IMR-90 (cell line): ENCODE measurements around the gene PPP1R37. TPM values are rescaled to one million over a fixed set of nuclear protein-coding genes. Genes with fewer than 3 reads are reported as not detected.

Source experiments
- ATAC-seq: fragments of 200-7000 bp; cut with Tn5 transposase; 2 replicates; pipeline ENCODE4 v1.9.1; 2020; ENCODE audit warnings: low read depth, mild to moderate bottlenecking, moderate library complexity
- BruUV-seq: library from RNA; stranded (reverse); fragments of 400-500 nt; replicated peaks from 2 replicates; lab custom pipeline; 2021; lab: Mats Ljungman, UMichigan
- CTCF ChIA-PET: fragments of 300-600 bp; formaldehyde crosslinking; extraction: SDS; loops from one replicate; lab custom pipeline; 2021; ENCODE audit warnings: antibody characterized with exemption; lab: Yijun Ruan, JAX
- POLR2A ChIA-PET: fragments of 300-600 bp; sonication (Branson Sonifier 250); formaldehyde crosslinking; loops from one replicate; lab custom pipeline; 2022; ENCODE audit warnings: antibody characterized with exemption; ENCODE audit not compliant: unreplicated experiment; lab: Charles Lee
- DNase-seq: peaks from one replicate; pipeline ENCODE4 v3.0.0; 2013
- H2AFZ ChIP-seq: replicated peaks from 2 replicates; pipeline ENCODE3; 2013; ENCODE audit warnings: low read length, mild to moderate bottlenecking; ENCODE audit not compliant: poor library complexity
- H2AK5ac ChIP-seq: 2 replicates; pipeline ENCODE4 v1.6.1; 2013; ENCODE audit warnings: low read depth, low read length, inconsistent platforms
- H2AK9ac ChIP-seq: replicated peaks from 2 replicates; pipeline ENCODE3; 2013; ENCODE audit warnings: mild to moderate bottlenecking, low read depth, low read length, moderate library complexity; ENCODE audit not compliant: poor library complexity
- H2BK120ac ChIP-seq: 2 replicates; pipeline ENCODE4 v1.6.1; 2013; ENCODE audit warnings: low read depth, low read length, inconsistent platforms
- H2BK15ac ChIP-seq: 3 replicates; pipeline ENCODE4 v1.6.1; 2013; ENCODE audit warnings: low read depth, low read length, inconsistent platforms
- H2BK20ac ChIP-seq: 2 replicates; pipeline ENCODE4 v1.6.1; 2013; ENCODE audit warnings: low read depth, mild to moderate bottlenecking, inconsistent platforms, low read length, moderate library complexity
- H2BK5ac ChIP-seq: 2 replicates; pipeline ENCODE4 v1.6.1; 2013; ENCODE audit warnings: mild to moderate bottlenecking, low read depth, low read length, inconsistent platforms; ENCODE audit not compliant: poor library complexity, severe bottlenecking
- H3K14ac ChIP-seq: replicated peaks from 2 replicates; pipeline ENCODE4 v1.6.1; 2013; ENCODE audit warnings: low read depth, low read length, inconsistent platforms
- H3K18ac ChIP-seq: 2 replicates; pipeline ENCODE4 v1.6.1; 2013; ENCODE audit warnings: low read depth, low read length, control low read depth
- H3K23ac ChIP-seq: 2 replicates; pipeline ENCODE4 v1.6.1; 2013; ENCODE audit warnings: low read depth, low read length, inconsistent platforms
- H3K27ac ChIP-seq: 2 replicates; pipeline ENCODE4 v1.5.1; 2013; ENCODE audit warnings: mild to moderate bottlenecking, control low read depth, low read length; ENCODE audit not compliant: insufficient read depth
- H3K27me3 ChIP-seq: 2 replicates; pipeline ENCODE4 v1.6.1; 2013; ENCODE audit warnings: low read length; ENCODE audit not compliant: control insufficient read depth, insufficient read depth
- H3K36me3 ChIP-seq: 2 replicates; pipeline ENCODE4 v1.6.1; 2013; ENCODE audit warnings: low read length, mixed read lengths; ENCODE audit not compliant: control insufficient read depth, insufficient read depth
- H3K4ac ChIP-seq: 2 replicates; pipeline ENCODE4 v1.6.1; 2013; ENCODE audit warnings: low read depth, low read length, inconsistent platforms
- H3K4me1 ChIP-seq: 2 replicates; pipeline ENCODE4 v1.6.1; 2013; ENCODE audit warnings: low read length, mixed read lengths; ENCODE audit not compliant: control insufficient read depth, insufficient read depth
- H3K4me2 ChIP-seq: 2 replicates; pipeline ENCODE4 v1.6.1; 2013; ENCODE audit warnings: low read depth, mild to moderate bottlenecking, control low read depth, low read length, moderate library complexity
- H3K4me3 ChIP-seq: 2 replicates; pipeline ENCODE4 v1.5.1; 2013; ENCODE audit warnings: low read depth, mild to moderate bottlenecking, control low read depth, low read length, moderate library complexity; ENCODE audit not compliant: insufficient read depth
- H3K56ac ChIP-seq: 2 replicates; pipeline ENCODE4 v1.6.1; 2013; ENCODE audit warnings: low read length, inconsistent platforms; ENCODE audit not compliant: insufficient read depth; ENCODE audit errors: extremely low read depth
- H3K79me1 ChIP-seq, 2 experiments: 2 replicates each; pipeline ENCODE4 v1.6.1; 2013; ENCODE audit warnings: low read length in 2 of 2, inconsistent platforms in 1 of 2, low read depth in 1 of 2
- H3K9ac ChIP-seq: 2 replicates; pipeline ENCODE4 v1.6.1; 2013; ENCODE audit warnings: low read depth, low read length, control low read depth
- H3K9me1 ChIP-seq: 2 replicates; pipeline ENCODE4 v1.6.1; 2013; ENCODE audit warnings: low read length, inconsistent platforms; ENCODE audit not compliant: insufficient read depth
- H3K9me3 ChIP-seq: 2 replicates; pipeline ENCODE4 v1.6.1; 2013; ENCODE audit warnings: low read length; ENCODE audit not compliant: control insufficient read depth, insufficient read depth
- H4K20me1 ChIP-seq: 2 replicates; pipeline ENCODE4 v1.6.1; 2013; ENCODE audit warnings: low read length, inconsistent platforms; ENCODE audit not compliant: insufficient read depth
- H4K5ac ChIP-seq: 2 replicates; pipeline ENCODE4 v1.6.1; 2013; ENCODE audit warnings: mild to moderate bottlenecking, low read depth, low read length, control low read depth
- H4K8ac ChIP-seq, 2 experiments: 2 replicates each; pipeline ENCODE4 v1.6.1; 2013; ENCODE audit warnings: low read depth in 2 of 2, low read length in 2 of 2, control low read depth in 1 of 2, inconsistent platforms in 1 of 2
- H4K91ac ChIP-seq: 2 replicates; pipeline ENCODE4 v1.6.1; 2013; ENCODE audit warnings: low read depth, low read length, inconsistent platforms; ENCODE audit not compliant: insufficient read depth
- FOS ChIP-seq: fragments of 150-350 bp; IDR thresholded peaks from 2 replicates; pipeline ENCODE4 v1.6.1; 2016; ENCODE audit warnings: low read depth, low read length
- MAFK ChIP-seq: IDR thresholded peaks from 2 replicates; pipeline ENCODE4 v1.6.1; 2012; ENCODE audit warnings: low read depth, low read length, improper control_type of control experiment
- MAZ ChIP-seq: IDR thresholded peaks from 2 replicates; pipeline ENCODE4 v1.6.1; 2012; ENCODE audit warnings: low read depth, mild to moderate bottlenecking, low read length, improper control_type of control experiment, moderate library complexity, borderline replicate concordance
- NFE2L2 ChIP-seq: fragments of 150-350 bp; IDR thresholded peaks from 2 replicates; pipeline ENCODE4 v1.6.1; 2016; ENCODE audit warnings: low read depth, mild to moderate bottlenecking, low read length
- POLR2A ChIP-seq: IDR thresholded peaks from 2 replicates; pipeline ENCODE4 v1.6.1; 2012; ENCODE audit warnings: mild to moderate bottlenecking, low read depth, low read length
- RCOR1 ChIP-seq: IDR thresholded peaks from 2 replicates; pipeline ENCODE4 v1.6.1; 2012; ENCODE audit warnings: mild to moderate bottlenecking, low read length, improper control_type of control experiment; ENCODE audit not compliant: insufficient replicate concordance
- SMC3 ChIP-seq: fragments of 150-350 bp; IDR thresholded peaks from 2 replicates; pipeline ENCODE4 v1.6.1; 2016; ENCODE audit warnings: low read depth, mild to moderate bottlenecking, antibody characterized with exemption, low read length, moderate library complexity
- WGBS, 2 experiments: methylation state at CpG; one replicate each; pipeline versions ENCODE4 v1.1.5 to v1.1.7; 2013; ENCODE audit warnings: missing lambda C conversion rate in 2 of 2; ENCODE audit not compliant: insufficient read length in 1 of 2; ENCODE audit errors: extremely low coverage in 2 of 2; 5-methylcytosine and 5-hydroxymethylcytosine counted together
- dilution Hi-C: fragments of 300-500 bp; cut with HindIII; formaldehyde crosslinking; loops from one replicate; pipeline ENCODE4 v1.14.3; 2018; ENCODE audit warnings: low sequenced_read_pairs; ENCODE audit not compliant: unreplicated experiment
- in situ Hi-C: fragments of 300-500 bp; cut with MboI; formaldehyde crosslinking; loops from 3 replicates; pipeline ENCODE4 v1.14.3; 2019; ENCODE audit warnings: low sequenced_read_pairs, inconsistent platforms, mixed read lengths
- intact Hi-C: fragments of 100-400 bp; cut with micrococcal nuclease; formaldehyde crosslinking; loops from 2 replicates; pipeline ENCODE4 v1.10.0; 2022
- polyA plus RNA-seq, 3 experiments: library from polyadenylated mRNA; depleted of rRNA; stranded (reverse); fragments of >200 nt; gene quantifications; 2 replicates each; pipeline ENCODE4 v1.2.3, GENCODE V29; 2012; ENCODE audit warnings: low replicate concordance in 1 of 3
- total RNA-seq: library from RNA; depleted of rRNA; stranded (reverse); fragments of >200 nt; gene quantifications from 2 replicates; pipeline ENCODE4 v1.2.3, GENCODE V29; 2012
- TF ChIP-seq, protein P1 (sequence below): conservative IDR thresholded peaks from 2 replicates; pipeline ENCODE4 v1.5.1; 2012; ENCODE audit warnings: mild to moderate bottlenecking, low read depth, low read length, improper control_type of control experiment
- TF ChIP-seq, protein P2 (sequence below): fragments of 150-350 bp; IDR thresholded peaks from 2 replicates; pipeline ENCODE4 v1.6.1; 2017; ENCODE audit warnings: mild to moderate bottlenecking, antibody characterized with exemption, low read length, low read depth
- TF ChIP-seq, protein P3 (sequence below): fragments of 150-350 bp; IDR thresholded peaks from 2 replicates; pipeline ENCODE4 v1.6.1; 2016; ENCODE audit warnings: low read depth, mild to moderate bottlenecking, low read length, moderate library complexity, borderline replicate concordance

PPP1R37 gene
- total and polyA plus RNA-seq, 2 of the 4 experiments (the other 2 are of a cell fraction), result 13.1 to 18.5 TPM

DNA sequence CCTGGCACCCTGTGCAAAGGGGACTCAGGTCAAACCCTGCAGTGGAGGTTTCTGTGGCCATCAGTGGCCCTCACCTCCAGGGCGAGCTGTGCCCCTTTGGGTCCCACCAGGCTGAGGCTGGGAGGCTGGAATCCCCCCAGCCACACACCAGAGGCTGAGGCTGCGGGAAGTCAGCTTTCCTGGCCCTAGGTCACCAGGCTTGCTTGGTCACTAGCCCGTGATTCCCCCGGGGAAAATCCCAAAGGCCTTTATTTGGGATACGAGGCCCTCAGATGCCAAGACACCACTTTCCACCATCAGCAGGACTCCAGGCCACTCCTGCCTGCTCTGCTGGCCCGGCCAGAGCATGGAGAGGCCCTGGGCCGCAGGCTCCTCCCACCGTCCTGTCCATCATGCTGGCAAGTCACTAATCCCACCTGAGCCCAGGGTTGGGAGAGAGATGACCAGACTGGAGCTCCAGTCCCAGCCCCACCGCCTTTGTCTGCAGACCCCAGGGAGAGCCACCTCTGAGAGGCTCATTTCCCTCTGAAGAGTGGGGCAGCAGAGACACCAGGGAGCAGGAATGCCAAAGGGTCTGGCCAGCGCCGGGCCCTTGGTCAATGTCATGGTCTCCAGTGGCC lies 63.1 kb downstream of the PPP1R37 start:
- H3K4me2 ChIP-seq, result no peak overlapping the region

More for the DNA sequence above, 63.1 kb downstream of the PPP1R37 start:
- H3K27me3 ChIP-seq, result peaks cover 35% of the 10 kb centered on the region
- H3K23ac ChIP-seq, result no peak overlapping the region
- no peak overlapping the region for H3K18ac ChIP-seq
- peaks cover 7% of the 10 kb centered on the region; the same call in 1 of the 2 replicates for H3K9me1 ChIP-seq
- H2BK5ac ChIP-seq, result no peak overlapping the region
- no peaks in the 10 kb centered on the region for H3K36me3 ChIP-seq
- dilution Hi-C loops (no loop called here), intact Hi-C loops (no loop called here), in situ Hi-C loops (no loop called here)
- POLR2A ChIA-PET, result no interaction called here
- CTCF ChIA-PET, result no interaction called here
- ATAC-seq (no peak), DNase-seq (no peak)
- no peak overlapping the region for H3K4ac ChIP-seq
- no peak overlapping the region for H3K56ac ChIP-seq
- H3K14ac ChIP-seq, result no peak overlapping the region
- no peak overlapping the region for H2BK20ac ChIP-seq
- H4K91ac ChIP-seq, result no peak overlapping the region
- no peak overlapping the region for H2BK15ac ChIP-seq
- H2AK5ac ChIP-seq, result no peak overlapping the region
- no peak overlapping the region for H2BK120ac ChIP-seq
- no peak overlapping the region for H3K4me3 ChIP-seq
- H3K9ac ChIP-seq, result no peak overlapping the region
- TF ChIP-seq MAZ (no peak), RCOR1 (no peak), POLR2A (no peak), FOS (no peak), SMC3 (no peak), NFE2L2 (no peak), MAFK (no peak)
- TF ChIP-seq, protein P1, sequence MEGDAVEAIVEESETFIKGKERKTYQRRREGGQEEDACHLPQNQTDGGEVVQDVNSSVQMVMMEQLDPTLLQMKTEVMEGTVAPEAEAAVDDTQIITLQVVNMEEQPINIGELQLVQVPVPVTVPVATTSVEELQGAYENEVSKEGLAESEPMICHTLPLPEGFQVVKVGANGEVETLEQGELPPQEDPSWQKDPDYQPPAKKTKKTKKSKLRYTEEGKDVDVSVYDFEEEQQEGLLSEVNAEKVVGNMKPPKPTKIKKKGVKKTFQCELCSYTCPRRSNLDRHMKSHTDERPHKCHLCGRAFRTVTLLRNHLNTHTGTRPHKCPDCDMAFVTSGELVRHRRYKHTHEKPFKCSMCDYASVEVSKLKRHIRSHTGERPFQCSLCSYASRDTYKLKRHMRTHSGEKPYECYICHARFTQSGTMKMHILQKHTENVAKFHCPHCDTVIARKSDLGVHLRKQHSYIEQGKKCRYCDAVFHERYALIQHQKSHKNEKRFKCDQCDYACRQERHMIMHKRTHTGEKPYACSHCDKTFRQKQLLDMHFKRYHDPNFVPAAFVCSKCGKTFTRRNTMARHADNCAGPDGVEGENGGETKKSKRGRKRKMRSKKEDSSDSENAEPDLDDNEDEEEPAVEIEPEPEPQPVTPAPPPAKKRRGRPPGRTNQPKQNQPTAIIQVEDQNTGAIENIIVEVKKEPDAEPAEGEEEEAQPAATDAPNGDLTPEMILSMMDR, result no peak
- TF ChIP-seq, protein P2, sequence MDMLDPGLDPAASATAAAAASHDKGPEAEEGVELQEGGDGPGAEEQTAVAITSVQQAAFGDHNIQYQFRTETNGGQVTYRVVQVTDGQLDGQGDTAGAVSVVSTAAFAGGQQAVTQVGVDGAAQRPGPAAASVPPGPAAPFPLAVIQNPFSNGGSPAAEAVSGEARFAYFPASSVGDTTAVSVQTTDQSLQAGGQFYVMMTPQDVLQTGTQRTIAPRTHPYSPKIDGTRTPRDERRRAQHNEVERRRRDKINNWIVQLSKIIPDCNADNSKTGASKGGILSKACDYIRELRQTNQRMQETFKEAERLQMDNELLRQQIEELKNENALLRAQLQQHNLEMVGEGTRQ, result no peak
- TF ChIP-seq, protein P3, sequence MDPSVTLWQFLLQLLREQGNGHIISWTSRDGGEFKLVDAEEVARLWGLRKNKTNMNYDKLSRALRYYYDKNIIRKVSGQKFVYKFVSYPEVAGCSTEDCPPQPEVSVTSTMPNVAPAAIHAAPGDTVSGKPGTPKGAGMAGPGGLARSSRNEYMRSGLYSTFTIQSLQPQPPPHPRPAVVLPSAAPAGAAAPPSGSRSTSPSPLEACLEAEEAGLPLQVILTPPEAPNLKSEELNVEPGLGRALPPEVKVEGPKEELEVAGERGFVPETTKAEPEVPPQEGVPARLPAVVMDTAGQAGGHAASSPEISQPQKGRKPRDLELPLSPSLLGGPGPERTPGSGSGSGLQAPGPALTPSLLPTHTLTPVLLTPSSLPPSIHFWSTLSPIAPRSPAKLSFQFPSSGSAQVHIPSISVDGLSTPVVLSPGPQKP, result no peak
- BruUV-seq, result no TSS peak
- H4K8ac ChIP-seq, result no peak overlapping the region
- no peaks in the 10 kb centered on the region for H3K9me3 ChIP-seq
- no peak overlapping the region for H3K27ac ChIP-seq
- peaks cover 11% of the 10 kb centered on the region for H4K20me1 ChIP-seq
- no CpG with 5 or more reads among the region's 11 CpGs for WGBS, 2 experiments
- no peak overlapping the region for H4K5ac ChIP-seq
- no peak overlapping the region for H2AFZ ChIP-seq
- H3K79me1 ChIP-seq, result no peaks in the 10 kb centered on the region
- no peak overlapping the region for H2AK9ac ChIP-seq
- peaks cover 17% of the 10 kb centered on the region for H3K4me1 ChIP-seq
